GM12872 (cell line): ENCODE data around the gene SRGAP3.

Source experiments
- CTCF ChIP-seq: IDR thresholded peaks from 3 replicates; pipeline ENCODE4 v1.5.1; 2011; ENCODE audit warnings: low read depth, mild to moderate bottlenecking, low read length, moderate library complexity; ENCODE audit not compliant: insufficient read depth

Gene SRGAP3

GRCh38 chr3:9037144-9037711, 212.2 kb downstream of the SRGAP3 start:
- TF ChIP-seq CTCF = no peak

DNA sequence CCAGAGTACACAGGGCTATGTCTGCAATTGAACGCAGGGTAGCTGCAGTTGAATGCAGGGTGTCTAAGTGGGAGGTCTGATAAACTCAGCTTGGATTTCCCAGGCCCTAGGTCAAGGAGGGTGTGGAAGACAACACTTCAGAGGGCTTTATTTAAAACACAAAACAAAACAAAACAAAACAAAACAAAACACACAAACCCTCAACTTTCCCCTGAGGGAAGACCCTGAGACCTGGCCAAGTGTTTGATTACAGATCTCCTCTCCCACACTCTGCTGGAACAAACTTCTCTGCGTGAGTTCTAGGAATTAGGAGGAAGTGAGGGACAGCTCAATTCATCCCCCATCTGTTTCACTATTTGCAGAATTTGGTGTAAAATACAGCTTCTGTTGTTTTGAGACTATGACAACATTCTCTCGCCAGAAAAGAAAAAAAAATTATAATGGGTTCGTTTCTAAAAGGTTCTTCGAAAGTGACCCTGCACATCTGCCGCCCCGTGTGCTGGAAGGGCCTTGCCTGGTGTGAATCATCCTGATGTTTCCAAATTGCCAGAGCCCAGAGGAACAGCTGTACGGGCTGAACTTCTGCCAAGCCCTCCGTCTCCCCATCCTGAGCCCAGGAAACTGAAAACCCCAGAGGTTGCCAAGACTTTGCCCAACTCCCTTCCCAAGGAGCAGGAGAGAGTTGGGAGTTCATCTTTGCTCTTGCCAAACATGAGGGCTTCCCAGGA, 212.9 kb downstream of the SRGAP3 start:
- no peak for TF ChIP-seq CTCF

DNA sequence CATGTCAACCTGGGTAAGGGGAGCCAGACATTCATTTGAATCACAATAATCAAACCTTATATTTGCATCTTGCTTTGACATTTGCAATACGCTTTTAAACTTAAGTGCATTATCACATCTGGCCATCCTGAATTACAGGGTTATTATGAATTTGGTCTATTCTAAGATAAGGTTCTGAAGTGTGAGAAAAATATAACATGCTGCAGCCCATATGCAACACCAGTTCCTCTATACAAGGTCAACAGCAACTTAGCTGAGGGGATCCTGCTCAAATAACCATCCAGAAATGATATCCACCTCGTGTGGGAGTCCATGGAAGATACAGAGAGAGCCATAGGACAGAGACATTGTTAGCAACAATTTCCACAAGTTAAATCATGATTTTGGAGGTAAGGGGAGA, 213.5 kb downstream of the SRGAP3 start:
- TF ChIP-seq CTCF = no peak

- no peak for TF ChIP-seq CTCF
These were observed 214.0 kb downstream of the SRGAP3 start for GRCh38 chr3:9035473-9035872.

DNA sequence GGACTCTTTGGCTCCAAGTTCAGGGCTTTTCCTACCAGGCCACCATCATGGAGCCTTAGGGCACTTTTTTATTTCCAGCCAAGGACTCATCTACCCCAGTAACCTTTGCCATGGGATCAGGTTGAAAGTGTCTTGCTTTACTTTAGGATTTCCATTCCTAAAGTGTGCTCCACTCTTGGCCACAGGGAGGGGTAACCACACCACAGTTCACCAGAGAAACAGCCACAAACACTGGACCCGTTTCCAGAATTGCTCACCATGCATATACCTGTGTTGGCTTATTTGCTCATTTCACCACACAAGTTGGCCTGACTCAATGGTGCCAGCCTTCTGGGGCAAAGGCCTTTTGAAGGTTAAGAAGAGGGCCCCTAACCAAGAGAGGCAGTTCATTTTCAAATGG, 215.6 kb downstream of the SRGAP3 start:
- TF ChIP-seq CTCF = no peak

DNA sequence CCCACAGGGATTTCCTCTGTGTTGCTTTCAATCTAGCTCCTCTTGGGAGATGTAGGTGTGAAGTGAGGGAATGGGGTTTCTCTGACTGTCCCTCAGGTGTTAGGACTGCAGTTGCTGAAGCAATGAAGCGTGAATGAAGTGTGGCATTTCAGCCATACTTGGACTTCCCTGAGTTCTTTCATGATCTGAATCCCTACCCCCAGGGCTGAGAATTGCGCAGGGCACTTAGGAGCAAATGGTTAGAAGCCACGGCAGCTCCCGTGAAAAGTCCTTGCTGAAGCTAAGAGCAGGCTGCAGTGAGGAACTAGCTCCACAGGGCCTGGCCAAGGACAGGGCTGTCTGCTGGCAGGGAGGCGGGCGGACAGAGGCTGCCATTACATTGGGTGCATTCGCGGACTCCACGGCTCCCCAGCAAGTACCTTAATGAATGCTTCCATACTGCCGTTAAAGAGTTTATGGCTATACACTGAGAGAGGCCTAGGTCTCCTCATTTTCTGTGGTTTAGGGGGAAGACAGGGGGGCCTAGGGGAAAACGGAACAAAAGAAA, 217.1 kb downstream of the SRGAP3 start:
- no peak for TF ChIP-seq CTCF

DNA sequence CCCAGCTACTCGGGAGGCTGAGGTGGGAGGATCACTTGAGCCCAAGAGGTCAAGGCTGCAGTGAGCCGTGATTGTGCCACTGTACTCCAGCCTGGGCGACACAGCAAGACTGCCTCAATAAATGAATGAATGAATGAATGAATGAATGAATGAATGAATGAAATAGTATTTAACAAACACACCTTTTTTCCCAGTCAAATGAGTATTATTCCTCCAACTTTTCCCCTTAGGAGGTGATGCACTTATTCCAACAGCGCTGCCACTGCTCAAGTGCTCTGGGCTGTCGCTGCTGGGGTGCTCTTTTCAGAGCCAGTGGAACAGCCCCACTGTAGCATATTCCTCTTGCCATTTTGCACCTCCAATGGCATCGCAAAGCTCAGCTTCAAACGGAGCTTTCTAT, 219.4 kb downstream of the SRGAP3 start:
- no peak for TF ChIP-seq CTCF
